ENCODE measurements around the gene CMSS1. TPM values are rescaled to one million over a fixed set of nuclear protein-coding genes. Genes with fewer than 3 reads are reported as not detected.

CMSS1 gene
- total and polyA plus RNA-seq, 8 donors = 14.4 to 29.9 (median 15.9) TPM

GRCh38 chr3:99953596-99953995, 135.9 kb downstream of the CMSS1 start:
- peak overlapping the region in 1 of 4 donors; percentile 80 for H3K27ac ChIP-seq
- no peaks in the 10 kb centered on the region for H3K9me3 ChIP-seq
- H3K36me3 ChIP-seq = no peaks in the 10 kb centered on the region
- no peaks in the 10 kb centered on the region for H3K27me3 ChIP-seq
- intact Hi-C loops (cut with DNase I) = no loop called here
- no peak overlapping the region for H3K4me3 ChIP-seq
- TF ChIP-seq CTCF (IDR thresholded peaks at IDR 0.05) = no peak
- H3K4me1 ChIP-seq = peaks cover 32 to 55% (median 52%) of the 10 kb centered on the region in 3 donors
- DNase-seq (no peak), FAIRE-seq (no peak), ATAC-seq (no peak)

- ATAC-seq (peak; percentile 80 to 86 (median 82)), DNase-seq (no peak), FAIRE-seq (no peak)
- Histone ChIP-seq H3K4me1 (peaks cover 18 to 44% (median 38%) of the 10 kb centered on the region in 3 donors), H3K27me3 (no peaks in the 10 kb centered on the region), H3K36me3 (no peaks in the 10 kb centered on the region), H3K9me3 (no peaks in the 10 kb centered on the region), H3K4me3 (no peak overlapping the region), H3K27ac (peak overlapping the region in 3 of 4 donors; percentile 28 to 83 (median 80))
- intact Hi-C loops (cut with DNase I) = no loop called here
- TF ChIP-seq CTCF (IDR thresholded peaks at IDR 0.05) = no peak
- 9 to 10% methylated on average over 4 of the region's 4 CpGs for WGBS, 2 donors
Measured at GRCh38 chr3:99954914-99955644, 137.4 kb downstream of the CMSS1 start.

GRCh38 chr3:99955773-99956562, 138.3 kb downstream of the CMSS1 start:
- ATAC-seq = peak; percentile 70 to 73 (median 72)
- peaks cover 10 to 43% (median 29%) of the 10 kb centered on the region in 3 donors for H3K4me1 ChIP-seq
- FAIRE-seq = no peak
- TF ChIP-seq CTCF (IDR thresholded peaks at IDR 0.05) = no peak
- no peak overlapping the region for H3K4me3 ChIP-seq
- peak in 2 of 6 donors; percentile 16 to 29 for DNase-seq
- H3K9me3 ChIP-seq = no peaks in the 10 kb centered on the region
- no peaks in the 10 kb centered on the region for H3K36me3 ChIP-seq
- no peaks in the 10 kb centered on the region for H3K27me3 ChIP-seq
- H3K27ac ChIP-seq = peak overlapping the region in 3 of 4 donors; percentile 28 to 83 (median 80)
- whole genome bisulfite sequencing, 2 donors = 61 to 63% methylated on average over 10 of the region's 10 CpGs
- intact Hi-C loops (cut with DNase I) = no loop called here

GRCh38 chr3:99957151-99957796, 139.6 kb downstream of the CMSS1 start:
- Histone ChIP-seq H3K36me3 (no peaks in the 10 kb centered on the region), H3K4me3 (no peak overlapping the region), H3K4me1 (peaks cover 9 to 43% (median 27%) of the 10 kb centered on the region in 3 donors), H3K27ac (peak overlapping the region in 2 of 4 donors; percentile 80 to 83), H3K27me3 (no peaks in the 10 kb centered on the region), H3K9me3 (no peaks in the 10 kb centered on the region)
- TF ChIP-seq CTCF (IDR thresholded peaks at IDR 0.05) = no peak
- no peak for DNase-seq
- ATAC-seq = no peak
- 56 to 65% methylated on average over 4 of the region's 4 CpGs for WGBS, 2 donors
- FAIRE-seq = no peak
- intact Hi-C loops (cut with DNase I) = no loop called here
